Left ventricle myocardium inferior (tissue), 1 donor: Measurements from ENCODE around the gene CCR8. TPM values are rescaled to one million over a fixed set of nuclear protein-coding genes. Genes with fewer than 3 reads are reported as not detected.
"Not testable (repeated sequence)": the region's sequence is repeated elsewhere in the genome, so short reads cannot be mapped to it uniquely, and the experiment has no call there.

Source experiments
- DNase-seq: peaks from one replicate; pipeline ENCODE4 v3.0.0-alpha.2; 2020
- H3K27ac ChIP-seq: fragments of 200-600 bp; replicated peaks from 2 replicates; pipeline ENCODE4 v1.8.0; 2021
- H3K27me3 ChIP-seq: fragments of 200-600 bp; 2 replicates; pipeline ENCODE4 v1.8.0; 2021; ENCODE audit warnings: low read depth
- H3K36me3 ChIP-seq: fragments of 200-600 bp; 2 replicates; pipeline ENCODE4 v1.8.0; 2021
- H3K4me1 ChIP-seq: fragments of 200-600 bp; 2 replicates; pipeline ENCODE4 v1.8.0; 2021
- H3K4me3 ChIP-seq: fragments of 200-600 bp; 2 replicates; pipeline ENCODE4 v1.8.0; 2021; ENCODE audit warnings: mild to moderate bottlenecking, moderate library complexity
- H3K9me3 ChIP-seq: fragments of 200-600 bp; replicated peaks from 2 replicates; pipeline ENCODE4 v1.8.0; 2021
- CTCF ChIP-seq: fragments of 200-600 bp; IDR thresholded peaks from 2 replicates; pipeline ENCODE4 v1.8.0; 2021; ENCODE audit warnings: antibody characterized with exemption, mild to moderate bottlenecking, borderline replicate concordance
- intact Hi-C: fragments of 100-400 bp; cut with micrococcal nuclease; formaldehyde crosslinking; loops from one replicate; pipeline ENCODE4 v1.11.0; 2022
- total RNA-seq: library from RNA; stranded (reverse); fragmentation: NEBNext Ultra II Directional; extraction: Animal tissue kit (Norgen Biotek cat#: 25700); gene quantifications from one replicate; pipeline ENCODE4 v1.2.1, GENCODE V29; 2021
- donor health status: DM: no; HTN: yes; CAD: no; lungs with severe emphysema.

CCR8 gene
- total RNA-seq, 1 donor from 2014 or later: not detected

- Histone ChIP-seq H3K9me3 (peaks cover 36% of the 10 kb centered on the region), H3K36me3 (no peaks in the 10 kb centered on the region), H3K27me3 (no peaks in the 10 kb centered on the region), H3K4me3 (no peak overlapping the region), H3K27ac (no peak overlapping the region), H3K4me1 (no peaks in the 10 kb centered on the region)
- no peak for DNase-seq
- no peak for TF ChIP-seq CTCF
- intact Hi-C loops: no loop called here
Measured at GRCh38 chr3:39315420-39315819, 14.1 kb upstream of the CCR8 start.

GRCh38 chr3:39317571-39318169 is 11.8 kb upstream of the CCR8 start:
- DNase-seq: no peak
- TF ChIP-seq CTCF: no peak
- Histone ChIP-seq H3K27ac (no peak overlapping the region), H3K27me3 (peaks cover 7% of the 10 kb centered on the region), H3K4me3 (no peak overlapping the region), H3K9me3 (peaks cover 31% of the 10 kb centered on the region), H3K4me1 (no peaks in the 10 kb centered on the region), H3K36me3 (no peaks in the 10 kb centered on the region)
- intact Hi-C loops: no loop called here

- no peak for TF ChIP-seq CTCF
- H3K9me3 ChIP-seq: peaks cover 31% of the 10 kb centered on the region
- intact Hi-C loops: no loop called here
- no peaks in the 10 kb centered on the region for H3K36me3 ChIP-seq
- no peak for DNase-seq
- peaks cover 9% of the 10 kb centered on the region for H3K27me3 ChIP-seq
- no peak overlapping the region for H3K27ac ChIP-seq
- H3K4me3 ChIP-seq: no peak overlapping the region
- no peaks in the 10 kb centered on the region for H3K4me1 ChIP-seq
Measured at GRCh38 chr3:39318301-39318700, 11.2 kb upstream of the CCR8 start.

- H3K27ac ChIP-seq: no peak overlapping the region
- no peaks in the 10 kb centered on the region for H3K4me1 ChIP-seq
- no peak for DNase-seq
- intact Hi-C loops: no loop called here
- TF ChIP-seq CTCF: no peak
- H3K36me3 ChIP-seq: no peaks in the 10 kb centered on the region
- H3K9me3 ChIP-seq: peaks cover 27% of the 10 kb centered on the region
- no peak overlapping the region for H3K4me3 ChIP-seq
- H3K27me3 ChIP-seq: peaks cover 17% of the 10 kb centered on the region
Measured at GRCh38 chr3:39319249-39319648, 10.3 kb upstream of the CCR8 start.

- H3K27ac ChIP-seq, H3K4me1 ChIP-seq, DNase-seq, H3K4me3 ChIP-seq, intact Hi-C loops, H3K36me3 ChIP-seq: not testable (repeated sequence)
- Histone ChIP-seq H3K9me3 (peaks cover 13% of the 10 kb centered on the region), H3K27me3 (peaks cover 20% of the 10 kb centered on the region)
Measured at GRCh38 chr3:39321574-39321983, 7.9 kb upstream of the CCR8 start.

- H3K36me3 ChIP-seq, intact Hi-C loops, DNase-seq, H3K4me3 ChIP-seq, H3K27ac ChIP-seq, H3K4me1 ChIP-seq: not testable (repeated sequence)
- H3K9me3 ChIP-seq: peaks cover 13% of the 10 kb centered on the region
- H3K27me3 ChIP-seq: peaks cover 20% of the 10 kb centered on the region
Measured at GRCh38 chr3:39322209-39322715, 7.2 kb upstream of the CCR8 start.
